HFF-Myc (cell line): ENCODE results near the gene ATP2B1.

Experiments used
- DNase-seq: peaks from one replicate; pipeline ENCODE4 v3.0.0-alpha.2; 2011; ENCODE audit warnings: low read depth; ENCODE audit errors: extremely low read depth
- H3K4me3 ChIP-seq: replicated peaks from 2 replicates; pipeline ENCODE4 v1.5.1; 2011; ENCODE audit warnings: low read depth, mild to moderate bottlenecking, control low read depth, low read length
- TF ChIP-seq, protein P1 (sequence below): IDR thresholded peaks from 2 replicates; pipeline ENCODE4 v1.5.1; 2012; ENCODE audit warnings: mild to moderate bottlenecking, low read depth, low read length, control low read depth; ENCODE audit errors: missing control alignments

The ATP2B1 gene

DNA sequence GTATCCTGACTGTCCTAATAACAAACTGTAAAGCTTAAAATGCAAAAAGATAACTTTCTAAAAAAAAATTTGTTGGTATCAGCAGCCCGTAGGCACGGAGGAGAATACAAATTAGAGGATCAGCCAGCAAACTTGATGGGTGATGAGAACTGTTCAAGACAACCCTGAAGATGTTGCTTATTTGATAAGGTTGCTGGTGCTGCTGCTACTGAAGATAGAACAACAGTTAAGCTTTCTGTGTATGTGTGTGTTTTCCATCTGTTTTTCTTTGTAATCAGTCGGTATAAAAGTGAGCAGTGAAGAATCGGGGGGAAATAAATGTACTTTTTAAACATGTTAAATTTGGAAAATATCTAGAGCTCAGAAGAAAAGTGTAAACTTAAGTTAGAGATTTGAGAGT lies 115.4 kb downstream of the ATP2B1 start:
- no peak for DNase-seq
- TF ChIP-seq, protein P1, sequence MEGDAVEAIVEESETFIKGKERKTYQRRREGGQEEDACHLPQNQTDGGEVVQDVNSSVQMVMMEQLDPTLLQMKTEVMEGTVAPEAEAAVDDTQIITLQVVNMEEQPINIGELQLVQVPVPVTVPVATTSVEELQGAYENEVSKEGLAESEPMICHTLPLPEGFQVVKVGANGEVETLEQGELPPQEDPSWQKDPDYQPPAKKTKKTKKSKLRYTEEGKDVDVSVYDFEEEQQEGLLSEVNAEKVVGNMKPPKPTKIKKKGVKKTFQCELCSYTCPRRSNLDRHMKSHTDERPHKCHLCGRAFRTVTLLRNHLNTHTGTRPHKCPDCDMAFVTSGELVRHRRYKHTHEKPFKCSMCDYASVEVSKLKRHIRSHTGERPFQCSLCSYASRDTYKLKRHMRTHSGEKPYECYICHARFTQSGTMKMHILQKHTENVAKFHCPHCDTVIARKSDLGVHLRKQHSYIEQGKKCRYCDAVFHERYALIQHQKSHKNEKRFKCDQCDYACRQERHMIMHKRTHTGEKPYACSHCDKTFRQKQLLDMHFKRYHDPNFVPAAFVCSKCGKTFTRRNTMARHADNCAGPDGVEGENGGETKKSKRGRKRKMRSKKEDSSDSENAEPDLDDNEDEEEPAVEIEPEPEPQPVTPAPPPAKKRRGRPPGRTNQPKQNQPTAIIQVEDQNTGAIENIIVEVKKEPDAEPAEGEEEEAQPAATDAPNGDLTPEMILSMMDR, result no peak

DNA sequence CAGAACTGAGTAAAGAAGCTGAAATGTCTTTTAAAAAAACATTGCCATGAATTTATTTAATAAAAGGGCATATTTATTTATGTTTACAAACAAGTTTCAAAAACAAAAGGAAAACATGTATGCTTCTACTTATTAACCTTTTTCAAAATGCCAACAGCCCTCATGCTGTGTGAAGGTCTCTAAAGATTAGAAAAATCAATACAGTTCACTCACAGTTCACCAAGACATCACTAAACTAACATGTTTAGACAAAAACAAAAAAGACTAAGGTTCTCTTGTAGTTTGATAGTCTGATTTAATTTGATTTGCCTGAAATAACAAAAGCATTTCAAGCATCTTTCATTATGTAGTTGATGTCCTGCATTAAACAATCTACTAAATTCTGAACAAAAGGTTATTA lies 118.9 kb downstream of the ATP2B1 start:
- no peak for DNase-seq
- TF ChIP-seq, protein P1, result no peak
- no peak overlapping the region for H3K4me3 ChIP-seq

More for the DNA sequence above, 115.4 kb downstream of the ATP2B1 start:
- H3K4me3 ChIP-seq, result no peak overlapping the region

DNA sequence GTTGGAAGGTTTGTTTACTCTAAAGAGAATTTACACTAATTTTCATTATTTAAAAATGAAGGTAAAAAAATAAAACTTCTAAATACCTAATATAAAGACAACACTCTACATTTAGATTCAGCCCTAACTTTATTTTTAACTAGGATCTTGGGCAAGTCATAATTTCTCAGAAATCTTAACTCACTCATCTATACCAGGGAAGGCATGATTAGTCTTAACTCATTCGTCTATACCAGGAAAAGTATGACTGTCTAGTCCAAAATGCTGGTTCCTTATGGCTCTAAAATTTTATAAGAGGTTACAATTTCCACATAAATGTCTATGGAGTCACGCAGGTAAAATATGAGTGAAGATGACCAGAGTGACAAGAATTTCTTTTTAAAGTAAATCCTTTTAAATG lies 130.1 kb downstream of the ATP2B1 start:
- H3K4me3 ChIP-seq, result no peak overlapping the region
- DNase-seq, result no peak
- TF ChIP-seq, protein P1, result no peak

DNA sequence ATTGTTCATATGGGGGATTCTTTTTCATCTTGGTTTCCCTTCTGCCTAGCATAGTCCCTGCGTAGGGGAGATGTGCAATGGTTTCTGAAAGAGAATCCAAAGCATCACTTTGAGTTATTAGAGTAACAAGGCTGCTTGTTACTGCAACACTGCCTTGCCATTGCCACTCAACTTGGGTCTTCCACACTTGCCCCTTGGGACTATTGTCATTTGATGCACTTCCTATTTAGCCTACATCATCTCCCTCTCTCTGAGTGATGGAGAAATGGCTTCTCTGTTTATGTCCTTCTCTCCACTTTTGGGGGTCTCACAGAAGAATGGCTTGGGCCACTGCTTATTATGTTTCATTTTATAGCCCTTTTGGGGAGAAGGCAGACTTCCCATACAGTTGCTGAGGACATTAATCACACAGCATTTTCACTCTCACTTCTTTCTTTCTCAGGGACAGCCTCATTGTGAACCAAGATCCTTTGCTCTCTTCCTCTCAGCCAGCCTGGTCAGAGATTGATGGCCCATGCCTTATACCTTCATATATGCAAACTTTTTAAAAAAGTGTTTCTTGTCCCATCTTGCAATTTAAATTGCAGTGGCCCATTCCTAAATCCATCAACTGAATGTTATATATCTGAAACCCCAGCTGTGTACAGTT lies 131.9 kb downstream of the ATP2B1 start:
- TF ChIP-seq, protein P1, result no peak
- no peak overlapping the region for H3K4me3 ChIP-seq
- DNase-seq, result no peak

DNA sequence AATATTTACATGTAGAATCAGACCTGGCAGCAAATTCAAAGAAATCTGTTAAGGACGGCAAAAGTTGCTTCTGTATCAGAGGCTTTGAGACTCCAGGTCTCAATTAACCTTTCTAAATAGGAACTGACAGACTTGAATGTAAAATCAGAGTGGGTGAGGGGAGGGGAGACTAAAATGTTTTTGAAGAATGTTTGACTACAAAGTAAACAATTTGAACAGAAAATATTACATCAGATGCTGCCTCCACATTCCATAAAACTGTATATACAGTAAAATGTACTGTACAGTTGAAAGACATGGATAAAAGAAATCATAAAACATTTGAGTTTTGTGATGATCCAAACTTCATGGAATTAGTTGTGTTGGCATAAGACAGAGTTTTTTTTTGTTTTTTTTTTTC lies 133.3 kb downstream of the ATP2B1 start:
- H3K4me3 ChIP-seq, result no peak overlapping the region
- TF ChIP-seq, protein P1, result no peak
- DNase-seq, result no peak

DNA sequence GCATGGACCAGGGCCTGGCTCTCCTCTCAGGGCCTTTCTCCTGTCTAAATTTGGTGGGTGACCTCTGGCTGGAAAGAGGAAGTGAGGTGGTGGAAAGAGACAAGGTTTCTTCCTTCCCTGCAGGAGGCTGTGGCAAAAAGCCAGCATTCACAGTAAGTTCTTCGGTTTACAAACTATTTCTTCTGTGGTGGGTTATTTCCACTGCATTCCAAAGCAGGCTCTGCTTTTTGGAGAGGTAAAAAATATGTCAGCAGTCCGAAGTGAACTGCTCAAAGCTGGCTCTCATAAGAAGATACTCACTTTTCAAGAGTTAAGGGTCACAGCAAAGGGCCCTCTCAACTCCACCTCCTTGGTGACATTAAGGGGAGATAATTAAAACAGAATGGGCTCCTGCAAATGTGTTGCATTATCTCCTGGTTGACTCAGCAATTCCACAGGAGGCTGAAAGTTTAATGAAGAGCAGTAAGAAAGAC lies 133.9 kb downstream of the ATP2B1 start:
- peak; percentile 82 for DNase-seq
- H3K4me3 ChIP-seq, result no peak overlapping the region
- TF ChIP-seq, protein P1, result no peak
